ENCODE results near the gene LRRN4.

The LRRN4 gene

DNA sequence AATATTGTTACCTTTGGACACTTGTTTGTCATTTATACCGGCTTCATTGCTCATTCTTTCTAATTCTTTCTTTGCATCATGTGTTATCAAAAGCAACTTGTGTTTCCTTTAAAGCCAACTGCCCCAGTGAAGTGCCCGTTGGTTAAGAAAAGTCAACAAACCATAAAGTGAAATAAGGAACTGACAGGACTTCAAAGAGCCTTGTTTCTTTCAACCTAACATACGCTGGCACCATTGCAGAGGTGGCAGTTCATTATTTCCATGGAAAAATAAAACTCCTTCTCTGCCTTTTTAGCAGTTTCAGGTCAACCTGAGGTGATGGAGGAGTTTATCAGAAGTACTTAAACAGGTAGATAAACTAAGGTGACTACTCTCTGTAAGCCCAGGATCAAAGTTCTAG lies 40.2 kb upstream of the LRRN4 start:
- TF ChIP-seq, protein P1, sequence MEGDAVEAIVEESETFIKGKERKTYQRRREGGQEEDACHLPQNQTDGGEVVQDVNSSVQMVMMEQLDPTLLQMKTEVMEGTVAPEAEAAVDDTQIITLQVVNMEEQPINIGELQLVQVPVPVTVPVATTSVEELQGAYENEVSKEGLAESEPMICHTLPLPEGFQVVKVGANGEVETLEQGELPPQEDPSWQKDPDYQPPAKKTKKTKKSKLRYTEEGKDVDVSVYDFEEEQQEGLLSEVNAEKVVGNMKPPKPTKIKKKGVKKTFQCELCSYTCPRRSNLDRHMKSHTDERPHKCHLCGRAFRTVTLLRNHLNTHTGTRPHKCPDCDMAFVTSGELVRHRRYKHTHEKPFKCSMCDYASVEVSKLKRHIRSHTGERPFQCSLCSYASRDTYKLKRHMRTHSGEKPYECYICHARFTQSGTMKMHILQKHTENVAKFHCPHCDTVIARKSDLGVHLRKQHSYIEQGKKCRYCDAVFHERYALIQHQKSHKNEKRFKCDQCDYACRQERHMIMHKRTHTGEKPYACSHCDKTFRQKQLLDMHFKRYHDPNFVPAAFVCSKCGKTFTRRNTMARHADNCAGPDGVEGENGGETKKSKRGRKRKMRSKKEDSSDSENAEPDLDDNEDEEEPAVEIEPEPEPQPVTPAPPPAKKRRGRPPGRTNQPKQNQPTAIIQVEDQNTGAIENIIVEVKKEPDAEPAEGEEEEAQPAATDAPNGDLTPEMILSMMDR (IDR thresholded peaks at IDR 0.05) = no peak

DNA sequence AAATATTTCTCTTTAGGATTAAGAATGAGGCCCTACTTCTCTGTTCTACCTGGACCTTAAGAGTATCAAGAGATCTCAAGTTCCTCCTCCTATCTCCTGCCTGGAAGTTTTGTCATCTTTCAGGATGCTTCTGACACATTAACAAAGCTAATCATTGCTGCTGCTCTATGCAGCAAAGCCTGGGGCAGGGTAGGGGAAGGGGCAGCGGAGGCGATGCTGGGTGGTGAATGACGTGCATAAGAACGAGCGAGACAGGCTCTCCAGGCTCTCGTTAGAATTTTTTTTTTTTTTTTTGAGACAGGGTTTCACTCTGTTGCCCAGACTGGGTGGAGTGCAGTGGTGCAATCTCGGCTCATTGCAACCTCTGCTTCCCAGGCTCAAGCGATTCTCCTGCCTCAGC lies 37.8 kb upstream of the LRRN4 start:
- TF ChIP-seq, protein P1 (IDR thresholded peaks at IDR 0.05) = no peak

DNA sequence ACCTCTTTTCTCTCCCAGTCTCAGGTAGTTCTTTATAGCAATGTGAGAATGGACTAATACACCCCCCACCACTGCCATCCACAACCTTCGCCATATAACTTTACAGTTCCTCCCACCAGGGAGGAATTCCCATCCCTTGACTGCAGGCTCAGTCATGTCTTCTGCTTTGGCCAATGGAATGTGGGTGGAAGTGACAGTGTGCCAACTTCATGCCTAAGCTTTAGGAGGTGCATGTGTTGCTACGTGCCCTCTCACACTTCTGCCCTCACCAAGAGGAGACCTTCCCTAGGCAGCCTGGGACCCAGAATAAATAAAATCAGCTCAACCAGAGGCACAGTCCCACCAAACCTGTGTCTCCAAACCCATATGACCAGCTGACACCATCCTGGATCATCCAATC lies 33.0 kb upstream of the LRRN4 start:
- TF ChIP-seq, protein P1 (IDR thresholded peaks at IDR 0.05) = no peak

GRCh38 chr20:6083926-6084325 lies 30.1 kb upstream of the LRRN4 start:
- TF ChIP-seq, protein P1 (IDR thresholded peaks at IDR 0.05) = no peak

GRCh38 chr20:6081236-6081635 lies 27.4 kb upstream of the LRRN4 start:
- TF ChIP-seq, protein P1 (IDR thresholded peaks at IDR 0.05) = no peak

DNA sequence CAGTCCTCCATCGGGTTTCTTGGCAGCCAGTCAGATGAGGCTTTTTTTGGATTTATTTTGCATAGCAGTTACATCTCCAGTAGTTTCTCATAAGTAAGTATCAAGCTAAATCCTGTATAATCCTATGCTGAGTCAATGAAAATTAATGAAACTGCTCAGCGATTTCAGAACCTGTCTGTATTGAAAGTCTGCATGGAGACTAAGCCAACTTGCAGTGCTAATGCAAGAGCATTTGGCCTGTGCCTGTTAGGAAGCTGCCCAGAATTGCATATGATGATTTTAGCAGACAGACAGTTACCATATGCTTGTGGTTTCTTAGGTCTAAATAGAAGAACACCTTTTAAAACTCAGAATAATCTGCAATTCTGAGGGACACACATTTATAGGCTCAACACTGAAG lies 25.2 kb upstream of the LRRN4 start:
- TF ChIP-seq, protein P1 (IDR thresholded peaks at IDR 0.05) = no peak

DNA sequence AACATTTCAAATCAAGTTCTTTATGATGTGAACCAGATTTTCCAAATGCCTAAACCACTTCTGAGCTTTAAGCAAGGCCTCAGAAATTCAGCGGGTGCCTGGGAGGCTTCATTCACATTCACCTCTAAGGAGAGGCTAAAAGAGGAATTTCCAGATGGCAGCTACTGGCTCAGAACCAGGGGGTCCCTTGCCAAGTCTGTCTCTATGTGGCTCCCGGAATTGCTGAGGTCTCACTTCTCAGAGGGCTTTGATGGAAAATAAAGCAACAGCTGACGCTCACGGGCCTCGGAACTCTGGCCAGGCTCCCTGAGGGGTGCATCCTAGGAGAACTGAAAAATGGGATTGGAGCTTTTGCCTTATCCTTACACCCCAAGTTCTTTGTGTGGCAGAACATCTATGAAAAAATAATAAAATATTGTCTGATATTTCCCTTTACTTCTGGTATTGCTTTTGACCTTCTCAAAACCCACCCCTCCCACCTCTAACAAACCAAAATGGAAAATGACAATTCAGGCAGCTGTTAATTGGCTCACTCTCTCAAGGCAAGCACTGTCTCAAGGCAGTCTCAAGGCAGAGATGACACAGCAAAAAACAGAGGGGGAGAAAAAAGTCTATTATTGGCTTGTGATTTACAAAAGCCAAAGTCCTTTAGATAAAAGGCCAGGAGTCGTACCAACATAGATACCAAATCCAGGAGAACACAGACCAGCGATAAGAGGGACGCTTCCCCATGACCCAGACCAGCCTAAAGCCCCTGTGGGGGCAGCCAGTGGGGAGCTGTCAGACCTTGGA lies 21.8 kb upstream of the LRRN4 start:
- TF ChIP-seq, protein P1 (IDR thresholded peaks at IDR 0.05) = no peak

GRCh38 chr20:6074784-6075183 lies 20.9 kb upstream of the LRRN4 start:
- TF ChIP-seq, protein P1 (IDR thresholded peaks at IDR 0.05) = no peak

Data from LNCAP (cell line).